Measurements from ENCODE around the gene RNF114.

The RNF114 gene

DNA sequence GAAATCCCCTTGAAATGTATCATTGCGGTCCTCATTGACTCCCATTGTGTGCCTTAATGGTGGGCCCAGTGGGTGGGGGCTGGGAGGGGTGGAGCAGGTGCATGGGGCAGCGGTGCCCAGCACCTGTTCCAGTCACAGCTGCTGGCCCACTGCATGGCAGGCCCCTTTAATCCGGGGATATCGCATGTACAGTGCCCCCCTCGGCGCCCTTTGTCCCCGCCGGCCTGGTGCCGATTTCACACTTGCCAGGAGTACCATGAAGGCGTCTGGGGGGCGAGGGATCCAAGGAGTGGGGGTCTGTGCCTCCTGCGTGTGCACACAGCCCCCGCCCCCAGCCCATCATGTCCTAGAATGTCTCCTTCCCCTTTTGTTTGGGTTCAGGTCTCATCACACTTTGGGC is 49.4 kb downstream of the RNF114 start:
- Histone ChIP-seq H3K36me3 (no peaks in the 10 kb centered on the region), H3K27me3 (peaks cover 62% of the 10 kb centered on the region), H3K4me3 (ENCODE audit: low read depth in 1 of 2, low read length in 1 of 2) (no peak overlapping the region), H3K9me3 (no peaks in the 10 kb centered on the region), H3K4me1 (ENCODE audit: control insufficient read depth in 1 of 2, insufficient read depth in 1 of 2, low read depth in 1 of 2, low read length in 1 of 2) (peaks cover 13% of the 10 kb centered on the region in 2 experiments), H3K27ac (no peak overlapping the region)
- TF ChIP-seq, protein P1, sequence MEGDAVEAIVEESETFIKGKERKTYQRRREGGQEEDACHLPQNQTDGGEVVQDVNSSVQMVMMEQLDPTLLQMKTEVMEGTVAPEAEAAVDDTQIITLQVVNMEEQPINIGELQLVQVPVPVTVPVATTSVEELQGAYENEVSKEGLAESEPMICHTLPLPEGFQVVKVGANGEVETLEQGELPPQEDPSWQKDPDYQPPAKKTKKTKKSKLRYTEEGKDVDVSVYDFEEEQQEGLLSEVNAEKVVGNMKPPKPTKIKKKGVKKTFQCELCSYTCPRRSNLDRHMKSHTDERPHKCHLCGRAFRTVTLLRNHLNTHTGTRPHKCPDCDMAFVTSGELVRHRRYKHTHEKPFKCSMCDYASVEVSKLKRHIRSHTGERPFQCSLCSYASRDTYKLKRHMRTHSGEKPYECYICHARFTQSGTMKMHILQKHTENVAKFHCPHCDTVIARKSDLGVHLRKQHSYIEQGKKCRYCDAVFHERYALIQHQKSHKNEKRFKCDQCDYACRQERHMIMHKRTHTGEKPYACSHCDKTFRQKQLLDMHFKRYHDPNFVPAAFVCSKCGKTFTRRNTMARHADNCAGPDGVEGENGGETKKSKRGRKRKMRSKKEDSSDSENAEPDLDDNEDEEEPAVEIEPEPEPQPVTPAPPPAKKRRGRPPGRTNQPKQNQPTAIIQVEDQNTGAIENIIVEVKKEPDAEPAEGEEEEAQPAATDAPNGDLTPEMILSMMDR (IDR thresholded peaks at IDR 0.05), result no peak

DNA sequence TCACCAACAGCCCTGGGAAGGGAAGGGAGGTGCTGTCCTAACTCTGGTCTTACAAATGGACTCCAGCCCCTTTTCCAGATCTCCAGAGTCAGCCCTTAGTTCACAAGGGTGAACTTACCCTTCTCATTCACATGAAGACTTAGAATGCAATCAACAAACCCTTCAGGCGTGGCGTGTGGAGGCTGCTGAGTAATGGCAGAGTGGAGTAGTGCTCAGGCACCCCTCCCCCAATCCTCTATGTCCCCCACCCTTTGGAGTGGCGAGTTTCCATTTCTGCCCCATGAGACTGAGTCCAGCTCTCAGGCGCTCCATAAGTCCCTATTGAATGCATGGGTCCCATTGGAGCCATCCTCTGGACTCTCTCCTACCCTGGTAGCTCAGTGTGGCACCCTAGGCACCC is 49.9 kb downstream of the RNF114 start:
- Histone ChIP-seq H3K4me3 (ENCODE audit: low read depth in 1 of 2, low read length in 1 of 2) (no peak overlapping the region), H3K4me1 (ENCODE audit: control insufficient read depth in 1 of 2, insufficient read depth in 1 of 2, low read depth in 1 of 2, low read length in 1 of 2) (peaks cover 13% of the 10 kb centered on the region in 2 experiments), H3K27ac (no peak overlapping the region), H3K27me3 (peaks cover 58% of the 10 kb centered on the region), H3K36me3 (no peaks in the 10 kb centered on the region), H3K9me3 (no peaks in the 10 kb centered on the region)
- TF ChIP-seq, protein P1 (IDR thresholded peaks at IDR 0.05), result no peak

DNA sequence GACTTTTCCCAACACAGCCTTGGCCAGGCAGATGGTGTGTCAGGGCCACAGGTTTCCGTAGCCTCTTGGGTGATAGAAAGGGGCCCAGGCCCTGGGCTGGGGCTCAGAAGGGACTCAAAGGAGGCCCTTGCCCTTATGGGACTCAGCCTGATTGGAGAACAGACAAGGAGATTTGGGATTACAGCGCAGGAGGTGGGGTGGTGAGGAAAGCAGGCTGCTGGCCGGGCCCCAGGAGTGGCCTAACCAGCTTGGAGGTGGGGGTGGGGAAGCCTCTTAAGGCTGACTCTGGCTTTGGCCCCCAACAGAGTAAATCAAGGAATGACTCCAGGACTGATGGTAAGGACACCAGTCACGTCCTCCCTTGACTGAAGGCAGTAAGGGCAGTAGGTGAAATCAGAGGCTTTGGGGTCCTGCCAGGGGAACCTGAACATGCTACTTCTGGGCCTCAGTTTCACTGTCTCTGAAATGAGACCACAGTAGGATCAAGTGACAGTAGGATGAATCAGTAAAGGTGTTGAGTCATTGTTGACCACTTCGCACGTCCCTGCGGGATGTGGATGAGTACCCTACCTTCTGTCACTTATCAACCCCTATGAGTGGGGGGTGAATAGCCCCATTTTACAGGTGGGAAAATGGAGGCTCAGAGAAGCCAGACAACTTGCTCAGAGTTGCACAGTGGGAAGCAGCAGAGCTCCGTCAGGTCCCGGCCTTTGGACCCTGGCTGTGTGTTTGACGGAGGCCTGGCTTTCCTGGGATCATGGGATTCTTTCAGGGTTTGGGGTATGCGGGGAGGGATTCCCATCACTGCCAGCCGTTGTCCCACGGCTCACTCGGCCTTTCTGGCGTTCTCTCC is 51.0 kb downstream of the RNF114 start:
- no peak overlapping the region for H3K4me3 ChIP-seq (ENCODE audit: low read depth in 1 of 2, low read length in 1 of 2)
- no peaks in the 10 kb centered on the region for H3K36me3 ChIP-seq
- H3K27ac ChIP-seq, result no peak overlapping the region
- H3K4me1 ChIP-seq (ENCODE audit: control insufficient read depth in 1 of 2, insufficient read depth in 1 of 2, low read depth in 1 of 2, low read length in 1 of 2), result peaks cover 9 to 10% of the 10 kb centered on the region in 2 experiments
- H3K9me3 ChIP-seq, result no peaks in the 10 kb centered on the region
- TF ChIP-seq, protein P1 (IDR thresholded peaks at IDR 0.05), result no peak
- peaks cover 46% of the 10 kb centered on the region for H3K27me3 ChIP-seq

DNA sequence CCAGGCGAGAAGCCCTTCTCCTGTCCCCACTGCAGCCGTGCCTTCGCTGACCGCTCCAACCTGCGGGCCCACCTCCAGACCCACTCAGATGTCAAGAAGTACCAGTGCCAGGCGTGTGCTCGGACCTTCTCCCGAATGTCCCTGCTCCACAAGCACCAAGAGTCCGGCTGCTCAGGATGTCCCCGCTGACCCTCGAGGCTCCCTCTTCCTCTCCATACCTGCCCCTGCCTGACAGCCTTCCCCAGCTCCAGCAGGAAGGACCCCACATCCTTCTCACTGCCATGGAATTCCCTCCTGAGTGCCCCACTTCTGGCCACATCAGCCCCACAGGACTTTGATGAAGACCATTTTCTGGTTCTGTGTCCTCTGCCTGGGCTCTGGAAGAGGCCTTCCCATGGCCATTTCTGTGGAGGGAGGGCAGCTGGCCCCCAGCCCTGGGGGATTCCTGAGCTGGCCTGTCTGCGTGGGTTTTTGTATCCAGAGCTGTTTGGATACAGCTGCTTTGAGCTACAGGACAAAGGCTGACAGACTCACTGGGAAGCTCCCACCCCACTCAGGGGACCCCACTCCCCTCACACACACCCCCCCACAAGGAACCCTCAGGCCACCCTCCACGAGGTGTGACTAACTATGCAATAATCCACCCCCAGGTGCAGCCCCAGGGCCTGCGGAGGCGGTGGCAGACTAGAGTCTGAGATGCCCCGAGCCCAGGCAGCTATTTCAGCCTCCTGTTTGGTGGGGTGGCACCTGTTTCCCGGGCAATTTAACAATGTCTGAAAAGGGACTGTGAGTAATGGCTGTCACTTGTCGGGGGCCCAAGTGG is 51.9 kb downstream of the RNF114 start:
- TF ChIP-seq, protein P1 (IDR thresholded peaks at IDR 0.05), result no peak
- Histone ChIP-seq H3K9me3 (no peaks in the 10 kb centered on the region), H3K27ac (no peak overlapping the region), H3K36me3 (no peaks in the 10 kb centered on the region), H3K27me3 (peaks cover 37% of the 10 kb centered on the region), H3K4me1 (ENCODE audit: control insufficient read depth in 1 of 2, insufficient read depth in 1 of 2, low read depth in 1 of 2, low read length in 1 of 2) (peaks cover 2% of the 10 kb centered on the region in 2 experiments), H3K4me3 (ENCODE audit: low read depth in 1 of 2, low read length in 1 of 2) (no peak overlapping the region)

DNA sequence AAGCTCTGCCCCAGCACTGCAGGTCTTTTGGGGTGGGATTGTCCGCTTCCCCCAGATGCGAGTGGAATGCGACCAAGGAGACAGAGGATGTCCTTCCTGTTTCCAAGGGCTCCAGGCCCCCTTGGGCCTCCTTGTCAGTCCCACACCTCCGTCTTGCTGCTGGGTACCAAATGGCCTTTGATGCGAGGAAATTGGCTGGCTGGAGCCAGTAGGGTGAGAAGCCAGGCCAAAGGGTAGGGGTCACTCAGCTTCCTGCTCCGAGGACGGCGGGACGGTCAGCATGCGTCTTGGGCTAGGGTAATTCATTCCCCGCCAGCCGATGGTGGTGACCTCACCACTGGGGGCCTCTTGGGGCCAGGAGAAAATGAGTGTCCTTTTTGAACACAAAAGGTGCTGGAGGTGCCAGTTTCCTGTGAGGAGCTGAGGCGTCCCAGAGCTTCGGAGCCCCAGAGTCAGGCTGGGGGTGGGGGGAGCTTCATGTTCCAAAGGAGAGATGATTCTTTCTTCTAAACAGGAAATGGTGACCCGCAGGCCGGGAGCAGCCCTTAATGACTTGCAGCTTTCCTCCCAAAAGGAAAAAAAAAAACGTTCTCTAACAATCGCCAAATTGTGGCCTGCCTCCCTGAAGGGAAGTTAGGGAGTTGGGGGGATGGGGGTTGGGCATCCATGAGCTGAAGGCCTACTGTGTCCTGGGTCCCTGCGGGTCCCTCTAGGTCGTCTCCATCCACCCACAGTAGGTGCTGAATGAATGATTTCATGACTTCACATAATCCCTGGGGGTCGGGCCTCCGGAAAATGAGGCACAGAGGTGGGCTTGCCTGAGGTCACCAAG is 53.3 kb downstream of the RNF114 start:
- Histone ChIP-seq H3K4me1 (ENCODE audit: control insufficient read depth in 1 of 2, insufficient read depth in 1 of 2, low read depth in 1 of 2, low read length in 1 of 2) (no peaks in the 10 kb centered on the region), H3K27ac (no peak overlapping the region), H3K27me3 (peaks cover 29% of the 10 kb centered on the region), H3K4me3 (ENCODE audit: low read depth in 1 of 2, low read length in 1 of 2) (no peak overlapping the region), H3K36me3 (no peaks in the 10 kb centered on the region), H3K9me3 (no peaks in the 10 kb centered on the region)
- TF ChIP-seq, protein P1 (IDR thresholded peaks at IDR 0.05), result no peak
